Upper lobe of right lung (tissue), 1 donor: ENCODE results near the gene BICD1. TPM values are rescaled to one million over a fixed set of nuclear protein-coding genes. Genes with fewer than 3 reads are reported as not detected.

Experiments used
- ATAC-seq: fragments of 200-7000 bp; cut with Tn5 transposase; one replicate; pipeline ENCODE4 v1.9.1; 2020; ENCODE audit warnings: mild to moderate bottlenecking, moderate library complexity
- DNase-seq: peaks from one replicate; pipeline ENCODE4 v3.0.0-alpha.2; 2020
- H3K27ac ChIP-seq: fragments of 200-600 bp; one replicate; pipeline ENCODE4 v1.8.0; 2022
- H3K27me3 ChIP-seq: fragments of 200-600 bp; one replicate; pipeline ENCODE4 v1.8.0; 2022; ENCODE audit warnings: mild to moderate bottlenecking
- H3K36me3 ChIP-seq: fragments of 200-600 bp; one replicate; pipeline ENCODE4 v1.8.0; 2022
- H3K4me1 ChIP-seq: fragments of 200-600 bp; one replicate; pipeline ENCODE4 v1.8.0; 2022
- H3K4me3 ChIP-seq: fragments of 200-600 bp; one replicate; pipeline ENCODE4 v1.8.0; 2022; ENCODE audit warnings: mild to moderate bottlenecking
- H3K9me3 ChIP-seq: fragments of 200-600 bp; one replicate; pipeline ENCODE4 v1.8.0; 2022
- CTCF ChIP-seq: fragments of 200-600 bp; IDR thresholded peaks from one replicate; pipeline ENCODE4 v1.8.0; 2022; ENCODE audit warnings: antibody characterized with exemption
- intact Hi-C: fragments of 100-400 bp; cut with DNase I; formaldehyde crosslinking; loops from one replicate; pipeline ENCODE4 v1.11.0; 2022
- total RNA-seq: library from RNA; stranded (reverse); fragmentation: NEBNext Ultra II Directional; extraction: Animal tissue kit (Norgen Biotek cat#: 25700); gene quantifications from one replicate; pipeline ENCODE4 v1.2.1, GENCODE V29; 2021
- donor health status: DM: no; HTN: yes; CAD: no; lungs with severe emphysema.

BICD1 gene
- total RNA-seq, 1 donor from 2014 or later = 18.0 TPM

GRCh38 chr12:32277774-32278173, 171.1 kb downstream of the BICD1 start:
- Histone ChIP-seq H3K9me3 (no peaks in the 10 kb centered on the region), H3K36me3 (no peaks in the 10 kb centered on the region), H3K4me3 (no peak overlapping the region), H3K27ac (no peak overlapping the region), H3K27me3 (no peaks in the 10 kb centered on the region), H3K4me1 (no peaks in the 10 kb centered on the region)
- intact Hi-C loops = no loop called here
- DNase-seq = no peak
- TF ChIP-seq CTCF = no peak
- ATAC-seq = no peak

GRCh38 chr12:32281098-32281497, 174.5 kb downstream of the BICD1 start:
- H3K27me3 ChIP-seq = no peaks in the 10 kb centered on the region
- H3K4me1 ChIP-seq = no peaks in the 10 kb centered on the region
- H3K36me3 ChIP-seq = no peaks in the 10 kb centered on the region
- intact Hi-C loops = no loop called here
- DNase-seq = no peak
- no peak for TF ChIP-seq CTCF
- no peak for ATAC-seq
- H3K4me3 ChIP-seq = no peak overlapping the region
- H3K9me3 ChIP-seq = no peaks in the 10 kb centered on the region
- H3K27ac ChIP-seq = no peak overlapping the region

GRCh38 chr12:32284561-32284960, 177.9 kb downstream of the BICD1 start:
- no peaks in the 10 kb centered on the region for H3K27me3 ChIP-seq
- no peak for DNase-seq
- no peak for ATAC-seq
- no peaks in the 10 kb centered on the region for H3K36me3 ChIP-seq
- no peak overlapping the region for H3K27ac ChIP-seq
- no peaks in the 10 kb centered on the region for H3K4me1 ChIP-seq
- no peak overlapping the region for H3K4me3 ChIP-seq
- TF ChIP-seq CTCF = no peak
- no peaks in the 10 kb centered on the region for H3K9me3 ChIP-seq
- intact Hi-C loops = no loop called here

GRCh38 chr12:32285021-32285420, 178.4 kb downstream of the BICD1 start:
- no peak for TF ChIP-seq CTCF
- no peak for DNase-seq
- Histone ChIP-seq H3K4me1 (no peaks in the 10 kb centered on the region), H3K9me3 (no peaks in the 10 kb centered on the region), H3K4me3 (no peak overlapping the region), H3K36me3 (no peaks in the 10 kb centered on the region), H3K27ac (no peak overlapping the region), H3K27me3 (no peaks in the 10 kb centered on the region)
- intact Hi-C loops = no loop called here
- no peak for ATAC-seq

GRCh38 chr12:32285489-32285888, 178.8 kb downstream of the BICD1 start:
- intact Hi-C loops = no loop called here
- ATAC-seq = no peak

More at GRCh38 chr12:32285489-32285888, 178.8 kb downstream of the BICD1 start:
- no peak for DNase-seq
- H3K27ac ChIP-seq = no peak overlapping the region
- H3K27me3 ChIP-seq = no peaks in the 10 kb centered on the region
- no peaks in the 10 kb centered on the region for H3K36me3 ChIP-seq
- no peaks in the 10 kb centered on the region for H3K9me3 ChIP-seq
- no peaks in the 10 kb centered on the region for H3K4me1 ChIP-seq
- H3K4me3 ChIP-seq = no peak overlapping the region
- no peak for TF ChIP-seq CTCF
